SU-DHL-6 (cell line): ENCODE measurements around the gene FAM76A.

Experiments
- H2AFZ ChIP-seq: fragments of 200-600 bp; sonication (generic); 2 replicates; pipeline ENCODE4 v1.6.1; 2014; ENCODE audit warnings: low read depth, mild to moderate bottlenecking, moderate library complexity, mixed read lengths, antibody characterized with exemption, low read length; ENCODE audit not compliant: severe bottlenecking
- H3F3A ChIP-seq: fragments of 200-600 bp; shearing (Covaris generic); 2 replicates; pipeline ENCODE4 v1.6.0; 2016; ENCODE audit warnings: antibody characterized with exemption, mild to moderate bottlenecking; ENCODE audit not compliant: insufficient read depth
- H3K27ac ChIP-seq: fragments of 200-600 bp; sonication (generic); 2 replicates; pipeline ENCODE4 v1.5.1; 2016; ENCODE audit warnings: low read depth, mild to moderate bottlenecking, low read length, moderate library complexity, mixed read lengths
- H3K27me3 ChIP-seq: fragments of 200-600 bp; sonication (generic), shearing (Covaris generic); 2 replicates; pipeline ENCODE4 v1.6.0; 2014; ENCODE audit warnings: mild to moderate bottlenecking, low read length
- H3K36me3 ChIP-seq: fragments of 200-600 bp; sonication (generic); 2 replicates; pipeline ENCODE4 v1.6.1; 2014; ENCODE audit warnings: mild to moderate bottlenecking, low read length, mixed read lengths
- H3K4me2 ChIP-seq: fragments of 300-600, 200-600 bp; shearing (Covaris generic), sonication (generic); 2 replicates; pipeline ENCODE4 v1.6.0; 2014; ENCODE audit warnings: low read length, low read depth, mild to moderate bottlenecking; ENCODE audit not compliant: poor library complexity, severe bottlenecking
- H3K4me3 ChIP-seq: fragments of 200-600 bp; sonication (generic); 2 replicates; pipeline ENCODE4 v1.5.1; 2014; ENCODE audit warnings: antibody characterized with exemption, low read length, mild to moderate bottlenecking, mixed read lengths; ENCODE audit not compliant: insufficient read depth, poor library complexity, severe bottlenecking
- H3K79me2 ChIP-seq: fragments of 200-600 bp; sonication (generic); 2 replicates; pipeline ENCODE4 v1.6.1; 2014; ENCODE audit warnings: mild to moderate bottlenecking, low read length, moderate library complexity; ENCODE audit not compliant: insufficient read depth
- H3K9ac ChIP-seq: fragments of 200-600 bp; sonication (generic); 2 replicates; pipeline ENCODE4 v1.7.0; 2014; ENCODE audit warnings: mild to moderate bottlenecking, low read length
- H3K9me2 ChIP-seq: fragments of 200-600 bp; sonication (generic); replicated peaks from 2 replicates; pipeline ENCODE4 v1.6.1; 2014; ENCODE audit warnings: low read length; ENCODE audit not compliant: insufficient read depth
- H3K9me3 ChIP-seq: fragments of 200-600 bp; sonication (generic); 2 replicates; pipeline ENCODE4 v1.6.1; 2014; ENCODE audit warnings: low read length, mixed read lengths; ENCODE audit not compliant: insufficient read depth
- H4K20me1 ChIP-seq: fragments of 200-600 bp; sonication (generic); 2 replicates; pipeline ENCODE4 v1.6.1; 2014; ENCODE audit warnings: low read depth, mild to moderate bottlenecking, antibody characterized with exemption, low read length, moderate library complexity, mixed read lengths
- EZH2phosphoT487 ChIP-seq: fragments of 200-600 bp; sonication (generic), shearing (Covaris generic); conservative IDR thresholded peaks from 2 replicates; pipeline ENCODE4 v1.6.1; 2018; ENCODE audit warnings: mild to moderate bottlenecking, antibody characterized with exemption, low read length, moderate library complexity, mixed read lengths
- TF ChIP-seq, protein P1 (sequence below): fragments of 200-600 bp; sonication (generic); IDR thresholded peaks from one replicate; pipeline ENCODE4 v1.5.1; 2017; ENCODE audit warnings: antibody characterized with exemption, mild to moderate bottlenecking, low read length, moderate library complexity; ENCODE audit not compliant: insufficient read depth, poor library complexity, severe bottlenecking

FAM76A gene

DNA sequence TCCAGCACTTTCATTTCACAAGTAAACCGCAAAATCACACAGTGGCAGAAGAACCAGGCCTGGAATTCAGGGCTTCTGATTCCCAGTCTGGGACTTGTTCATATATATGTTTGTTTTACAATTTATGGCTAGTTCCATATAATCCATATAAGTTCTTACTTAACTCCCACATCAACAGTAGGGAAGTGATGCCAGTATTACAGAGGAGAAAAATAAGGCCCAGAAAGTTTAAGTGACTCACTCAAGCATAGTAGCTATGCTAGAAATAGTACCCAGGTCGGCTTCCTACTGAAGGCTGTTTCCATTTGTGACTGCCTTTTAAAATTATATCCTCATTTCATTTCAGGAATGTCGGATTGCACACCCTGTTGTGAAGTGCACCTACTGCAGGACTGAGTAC is 1.4 kb downstream of the FAM76A start:
- Histone ChIP-seq H3K36me3 (0 out of 2 replicates have a peak, but pooled peaks cover 3% of the 10 kb centered on the region), H3K4me2 (peak overlapping the region; percentile 97), H3K9ac (peak overlapping the region; percentile 83; the same call in 1 of the 2 replicates), H3K9me3 (no peaks in the 10 kb centered on the region), H3K9me2 (no peaks in the 10 kb centered on the region), H2AFZ (no peak overlapping the region), H3K27ac (no peak overlapping the region; the same call in 1 of the 2 replicates), H3K79me2 (peaks cover 6% of the 10 kb centered on the region; the same call in 1 of the 2 replicates), H3F3A (peaks cover 5% of the 10 kb centered on the region), H3K27me3 (no peaks in the 10 kb centered on the region), H3K4me3 (peak overlapping the region; percentile 86), H4K20me1 (no peaks in the 10 kb centered on the region)
- TF ChIP-seq EZH2phosphoT487, result no peak

DNA sequence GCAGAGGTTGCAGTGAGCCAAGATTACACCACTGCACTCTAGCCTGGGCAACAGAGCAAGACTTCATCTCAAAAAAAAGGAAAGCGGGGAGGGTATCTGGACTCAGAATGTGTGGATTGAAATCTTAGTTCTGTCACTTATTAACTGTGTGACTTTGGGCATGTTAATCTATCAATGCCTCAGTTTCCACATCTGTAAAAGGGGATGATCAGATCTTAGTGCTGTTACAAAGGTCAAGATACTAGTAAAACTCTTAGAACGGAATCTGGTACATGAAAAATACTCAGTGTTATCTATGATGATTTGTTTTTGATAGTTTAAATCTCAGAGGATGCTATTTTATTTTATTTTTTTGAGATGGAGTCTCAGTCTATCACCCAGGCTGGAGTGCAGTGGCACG is 10.5 kb downstream of the FAM76A start:
- H3K9ac ChIP-seq, result no peak overlapping the region
- H3F3A ChIP-seq, result no peaks in the 10 kb centered on the region
- no peak overlapping the region for H3K4me2 ChIP-seq
- H3K4me3 ChIP-seq, result no peak overlapping the region
- no peak overlapping the region for H2AFZ ChIP-seq
- TF ChIP-seq EZH2phosphoT487, result no peak
- TF ChIP-seq, protein P1, sequence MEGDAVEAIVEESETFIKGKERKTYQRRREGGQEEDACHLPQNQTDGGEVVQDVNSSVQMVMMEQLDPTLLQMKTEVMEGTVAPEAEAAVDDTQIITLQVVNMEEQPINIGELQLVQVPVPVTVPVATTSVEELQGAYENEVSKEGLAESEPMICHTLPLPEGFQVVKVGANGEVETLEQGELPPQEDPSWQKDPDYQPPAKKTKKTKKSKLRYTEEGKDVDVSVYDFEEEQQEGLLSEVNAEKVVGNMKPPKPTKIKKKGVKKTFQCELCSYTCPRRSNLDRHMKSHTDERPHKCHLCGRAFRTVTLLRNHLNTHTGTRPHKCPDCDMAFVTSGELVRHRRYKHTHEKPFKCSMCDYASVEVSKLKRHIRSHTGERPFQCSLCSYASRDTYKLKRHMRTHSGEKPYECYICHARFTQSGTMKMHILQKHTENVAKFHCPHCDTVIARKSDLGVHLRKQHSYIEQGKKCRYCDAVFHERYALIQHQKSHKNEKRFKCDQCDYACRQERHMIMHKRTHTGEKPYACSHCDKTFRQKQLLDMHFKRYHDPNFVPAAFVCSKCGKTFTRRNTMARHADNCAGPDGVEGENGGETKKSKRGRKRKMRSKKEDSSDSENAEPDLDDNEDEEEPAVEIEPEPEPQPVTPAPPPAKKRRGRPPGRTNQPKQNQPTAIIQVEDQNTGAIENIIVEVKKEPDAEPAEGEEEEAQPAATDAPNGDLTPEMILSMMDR, result no peak
- no peaks in the 10 kb centered on the region for H4K20me1 ChIP-seq
- no peaks in the 10 kb centered on the region; the same call in 1 of the 2 replicates for H3K36me3 ChIP-seq
- no peaks in the 10 kb centered on the region for H3K9me2 ChIP-seq
- H3K27ac ChIP-seq, result no peak overlapping the region
- no peaks in the 10 kb centered on the region for H3K9me3 ChIP-seq
- no peaks in the 10 kb centered on the region for H3K79me2 ChIP-seq
- H3K27me3 ChIP-seq, result no peaks in the 10 kb centered on the region

DNA sequence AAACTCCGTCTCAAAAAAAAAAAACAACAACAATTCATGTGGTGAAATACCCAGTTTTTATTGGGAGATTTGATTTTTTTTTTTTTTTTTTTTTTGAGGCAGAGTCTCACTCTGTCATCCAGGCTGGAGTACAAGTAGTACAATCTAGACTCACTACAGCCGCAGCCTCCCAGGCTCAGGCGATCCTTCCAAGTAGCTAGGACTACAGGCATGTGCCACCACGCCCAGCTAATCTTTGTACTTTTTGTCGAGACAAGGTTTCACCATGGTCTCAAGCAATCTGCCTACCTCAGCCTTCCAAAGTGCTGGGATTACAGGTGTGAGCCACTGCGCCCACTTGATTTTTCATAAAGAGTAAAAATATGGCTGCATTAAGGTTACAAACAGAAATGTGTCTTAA is 15.4 kb downstream of the FAM76A start:
- Histone ChIP-seq H3K9me3 (no peaks in the 10 kb centered on the region), H3K4me3 (no peak overlapping the region), H2AFZ (no peak overlapping the region), H3K79me2 (no peaks in the 10 kb centered on the region), H3K27me3 (no peaks in the 10 kb centered on the region), H3K36me3 (no peaks in the 10 kb centered on the region; the same call in 1 of the 2 replicates), H3F3A (no peaks in the 10 kb centered on the region), H4K20me1 (no peaks in the 10 kb centered on the region), H3K9ac (no peak overlapping the region), H3K9me2 (no peaks in the 10 kb centered on the region), H3K4me2 (no peak overlapping the region), H3K27ac (no peak overlapping the region)
- TF ChIP-seq, protein P1, result no peak
- no peak for TF ChIP-seq EZH2phosphoT487

DNA sequence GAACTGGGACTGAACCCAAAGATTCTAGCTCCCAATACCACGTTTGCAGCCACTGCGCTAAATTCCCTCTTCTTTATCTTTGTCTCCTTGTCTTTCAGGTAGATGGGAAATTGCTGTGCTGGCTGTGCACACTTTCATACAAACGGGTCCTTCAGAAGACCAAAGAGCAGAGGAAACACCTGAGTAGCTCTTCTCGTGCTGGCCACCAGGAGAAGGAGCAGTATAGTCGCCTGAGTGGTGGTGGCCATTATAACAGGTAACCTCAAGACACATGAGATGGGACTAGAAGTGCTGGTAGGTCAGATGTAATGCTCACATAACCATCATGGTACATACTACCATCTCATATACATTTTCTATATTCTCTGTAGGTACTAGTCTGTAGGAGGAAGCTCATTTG is 18.8 kb downstream of the FAM76A start:
- no peak overlapping the region for H3K9ac ChIP-seq
- no peak for TF ChIP-seq EZH2phosphoT487
- TF ChIP-seq, protein P1, result no peak

More for the DNA sequence above, 18.8 kb downstream of the FAM76A start:
- H3K36me3 ChIP-seq, result peaks cover 6% of the 10 kb centered on the region; the same call in 1 of the 2 replicates
- no peak overlapping the region for H2AFZ ChIP-seq
- no peak overlapping the region for H3K4me2 ChIP-seq
- H3F3A ChIP-seq, result no peaks in the 10 kb centered on the region
- no peaks in the 10 kb centered on the region for H3K79me2 ChIP-seq
- no peak overlapping the region for H3K4me3 ChIP-seq
- no peaks in the 10 kb centered on the region for H4K20me1 ChIP-seq
- H3K27me3 ChIP-seq, result no peaks in the 10 kb centered on the region
- H3K9me3 ChIP-seq, result no peaks in the 10 kb centered on the region
- no peaks in the 10 kb centered on the region for H3K9me2 ChIP-seq
- no peak overlapping the region for H3K27ac ChIP-seq
